CD1c-positive myeloid dendritic cell (primary cell): Measurements from ENCODE around the gene PWWP2B.
"Not testable (repeated sequence)": the region's sequence is repeated elsewhere in the genome, so short reads cannot be mapped to it uniquely, and the experiment has no call there.

Experiments used
- DNase-seq: peaks from one replicate; pipeline ENCODE4 v3.0.0-alpha.2; 2016; ENCODE audit errors: extremely low spot score

The PWWP2B gene

GRCh38 chr10:132363376-132363775, 33.6 kb upstream of the PWWP2B start:
- DNase-seq, result no peak

- DNase-seq, result peak; percentile 72
Observed at GRCh38 chr10:132363921-132364593, 32.9 kb upstream of the PWWP2B start.

DNA sequence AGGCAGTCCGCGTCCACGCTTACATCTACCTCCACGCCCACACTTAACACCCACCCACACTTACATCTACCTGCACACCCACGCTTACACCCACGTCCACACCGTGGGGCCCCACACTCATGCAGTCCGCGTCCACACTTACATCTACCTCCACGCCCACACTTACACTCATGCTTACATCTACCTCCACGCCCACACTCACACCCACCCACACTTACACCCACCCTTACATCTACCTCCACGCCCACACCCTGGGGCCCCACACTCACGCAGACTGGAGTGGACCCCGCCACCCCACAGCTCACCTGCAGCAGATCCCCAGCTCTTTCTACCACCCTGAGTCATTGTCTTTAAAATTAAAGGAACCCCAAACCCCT, 32.4 kb upstream of the PWWP2B start:
- DNase-seq, result peak; percentile 51

- no peak for DNase-seq
Observed at GRCh38 chr10:132365102-132365501, 31.9 kb upstream of the PWWP2B start.

GRCh38 chr10:132366006-132366405, 31.0 kb upstream of the PWWP2B start:
- DNase-seq, result no peak

- DNase-seq, result no peak
Observed at GRCh38 chr10:132366499-132366898, 30.5 kb upstream of the PWWP2B start.

GRCh38 chr10:132368391-132368790, 28.6 kb upstream of the PWWP2B start:
- DNase-seq, result no peak

DNA sequence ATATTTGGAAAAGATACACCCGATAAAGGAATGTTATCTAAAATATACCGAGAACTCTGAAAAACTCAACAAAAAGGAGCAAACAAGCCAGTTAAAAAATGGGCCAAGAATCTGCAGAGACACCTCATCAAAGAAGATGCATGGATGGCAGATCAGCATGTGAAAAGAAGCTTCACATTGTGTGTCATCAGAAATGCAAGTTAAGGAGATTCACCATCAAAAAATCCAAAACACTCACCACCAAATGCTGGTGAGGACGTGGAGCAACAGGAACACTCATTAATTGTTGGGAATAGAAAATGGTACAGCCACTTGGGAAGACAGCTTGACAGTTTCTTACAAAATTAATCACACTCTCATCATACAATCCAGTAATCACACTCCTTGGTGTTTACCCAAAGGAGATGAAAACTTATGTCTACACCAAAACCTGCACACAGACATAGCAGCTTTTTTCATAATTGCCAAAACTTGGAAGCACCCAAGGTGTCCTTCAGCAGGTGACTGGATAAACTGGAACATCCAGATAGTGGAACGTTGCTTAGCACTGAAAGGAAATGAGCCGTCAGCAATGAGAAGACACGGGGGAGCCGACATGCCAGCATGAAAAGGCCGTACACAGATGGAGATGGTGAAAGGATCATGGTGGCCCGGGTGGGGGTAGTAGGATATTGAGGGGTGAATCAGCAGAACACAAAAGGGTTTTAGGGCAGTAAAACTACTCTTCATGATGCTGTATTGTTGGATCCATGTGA, 27.9 kb upstream of the PWWP2B start:
- no peak for DNase-seq

DNA sequence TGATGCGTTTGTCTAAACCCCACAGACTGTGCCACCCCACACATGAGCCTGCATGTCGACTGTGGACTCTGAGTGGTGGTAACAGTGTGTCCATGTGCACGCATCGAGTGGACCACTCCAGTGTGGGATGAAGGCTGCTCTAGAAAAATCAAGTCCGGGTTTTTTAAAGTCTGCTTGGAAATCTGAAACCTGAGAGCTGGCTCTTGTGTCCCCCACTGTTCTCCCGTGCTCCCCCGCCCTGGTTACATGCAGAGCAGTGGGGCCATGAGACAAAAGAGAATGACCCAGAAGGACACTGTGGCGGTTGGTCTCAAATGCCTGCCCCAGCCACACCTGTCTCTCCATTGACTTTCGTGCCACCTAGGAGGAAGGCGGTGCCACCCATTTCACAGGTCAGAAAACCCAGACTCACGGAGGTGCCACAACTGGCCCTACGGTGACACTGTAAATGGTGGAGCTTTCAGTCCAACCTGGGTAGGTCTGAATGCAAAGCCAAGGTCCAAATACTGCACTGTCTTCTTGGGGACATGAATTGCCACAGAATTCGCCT, 27.3 kb upstream of the PWWP2B start:
- no peak for DNase-seq

GRCh38 chr10:132370426-132371340, 26.3 kb upstream of the PWWP2B start:
- DNase-seq, result no peak

GRCh38 chr10:132371641-132372081, 25.3 kb upstream of the PWWP2B start:
- no peak for DNase-seq

DNA sequence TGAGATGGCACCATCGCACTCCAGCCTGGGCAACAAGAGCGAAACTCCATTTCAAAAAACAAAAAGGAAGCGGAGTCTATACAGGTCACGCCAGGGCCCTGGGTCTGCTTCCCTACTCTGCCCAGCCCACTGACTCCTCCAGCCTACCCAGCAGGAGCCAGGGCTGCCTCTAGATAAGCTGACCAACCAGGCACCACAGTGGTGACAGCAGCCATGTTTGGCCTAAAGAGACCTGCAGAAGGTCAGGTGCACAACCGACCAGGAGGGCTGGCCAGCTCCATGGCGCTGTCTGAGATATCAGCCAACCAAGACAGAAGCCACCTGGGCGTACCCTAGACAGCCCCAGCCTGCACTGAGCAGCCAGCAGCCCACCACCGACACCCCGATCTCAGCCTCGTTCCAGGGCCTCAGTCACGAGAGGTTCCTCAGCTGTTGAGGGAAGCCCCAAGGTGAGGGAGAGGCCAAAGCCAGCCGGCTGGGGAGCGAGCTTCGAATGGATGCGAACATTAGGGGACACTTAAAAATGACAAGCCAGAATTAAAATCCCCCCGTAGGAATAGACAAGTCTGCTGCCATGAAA, 24.4 kb upstream of the PWWP2B start:
- no peak for DNase-seq

GRCh38 chr10:132373241-132373955, 23.6 kb upstream of the PWWP2B start:
- no peak for DNase-seq

- DNase-seq, result no peak
Observed at GRCh38 chr10:132374176-132374575, 22.8 kb upstream of the PWWP2B start.

GRCh38 chr10:132374612-132375011, 22.4 kb upstream of the PWWP2B start:
- no peak for DNase-seq

DNA sequence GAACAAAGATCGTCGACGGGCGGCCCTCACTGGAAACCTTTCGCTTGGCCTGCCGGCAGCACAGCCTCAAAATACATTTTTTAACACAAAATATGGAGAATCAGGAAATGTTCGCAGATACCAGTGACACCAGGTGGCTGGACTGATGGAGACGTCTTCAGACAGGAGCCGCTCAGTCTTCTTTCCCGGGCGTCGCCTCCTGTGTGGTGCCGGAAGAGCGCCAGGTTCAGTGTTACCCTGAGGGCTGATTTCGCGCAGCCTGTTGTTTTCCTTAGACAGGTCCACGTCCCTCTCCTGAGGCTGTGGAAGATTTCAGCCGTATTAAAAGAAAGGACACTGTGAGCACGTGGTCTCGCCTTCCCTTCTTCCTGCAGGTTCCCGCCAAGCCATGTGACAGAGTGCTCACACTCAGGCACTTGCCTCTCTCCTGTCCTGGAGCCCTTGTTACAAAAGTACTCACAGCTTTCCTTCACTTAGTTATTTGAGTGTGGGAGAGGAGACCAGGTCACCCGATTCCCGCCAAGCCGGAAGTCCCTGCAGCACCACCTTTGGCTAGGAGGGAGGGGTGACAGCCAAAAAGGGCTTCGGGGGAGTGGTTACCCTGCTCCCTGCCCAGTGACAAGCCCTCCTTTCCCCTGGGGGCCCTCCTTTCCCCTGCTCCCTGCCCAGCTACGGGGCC, 21.7 kb upstream of the PWWP2B start:
- no peak for DNase-seq

GRCh38 chr10:132375795-132376297, 21.2 kb upstream of the PWWP2B start:
- DNase-seq, result peak; percentile 58

GRCh38 chr10:132376394-132376851, 20.6 kb upstream of the PWWP2B start:
- DNase-seq, result no peak

GRCh38 chr10:132377326-132377725, 19.7 kb upstream of the PWWP2B start:
- no peak for DNase-seq

DNA sequence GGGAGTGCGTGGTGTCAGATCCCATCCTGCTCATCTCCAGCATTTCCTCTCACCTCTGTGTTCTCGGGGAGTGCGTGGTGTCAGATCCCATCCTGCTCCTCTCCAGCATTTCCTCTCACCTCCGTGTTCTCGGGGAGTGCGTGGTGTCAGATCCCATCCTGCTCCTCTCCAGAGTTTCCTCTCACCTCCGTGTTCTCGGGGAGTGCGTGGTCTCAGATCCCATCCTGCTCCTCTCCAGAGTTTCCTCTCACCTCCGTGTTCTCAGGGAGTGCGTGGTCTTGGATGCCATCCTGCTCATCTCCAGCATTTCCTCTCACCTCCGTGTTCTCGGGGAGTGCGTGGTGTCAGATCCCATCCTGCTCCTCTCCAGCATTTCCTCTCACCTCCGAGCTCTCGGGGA, 18.0 kb upstream of the PWWP2B start:
- DNase-seq, result not testable (repeated sequence)
